HG02938 (cell line): ENCODE data around the gene LY6G5C.

Experiments used
- ATAC-seq: cut with Tn5 transposase; IDR thresholded peaks from one replicate; pipeline ENCODE4 v1.9.1; 2021; ENCODE audit warnings: mild to moderate bottlenecking, moderate library complexity; ENCODE audit not compliant: unreplicated experiment

The LY6G5C gene, protein sequence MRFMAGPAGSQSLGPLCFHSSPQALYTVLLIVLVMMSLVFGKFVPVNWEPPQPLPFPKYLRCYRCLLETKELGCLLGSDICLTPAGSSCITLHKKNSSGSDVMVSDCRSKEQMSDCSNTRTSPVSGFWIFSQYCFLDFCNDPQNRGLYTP

GRCh38 chr6:31680226-31681134 lies at the start of gene LY6G5C:
TSS of gene LY6G5C (minus strand) at chr6:31681067. CDS start at chr6:31680373, 694 bp downstream.
- ATAC-seq = no peak

DNA sequence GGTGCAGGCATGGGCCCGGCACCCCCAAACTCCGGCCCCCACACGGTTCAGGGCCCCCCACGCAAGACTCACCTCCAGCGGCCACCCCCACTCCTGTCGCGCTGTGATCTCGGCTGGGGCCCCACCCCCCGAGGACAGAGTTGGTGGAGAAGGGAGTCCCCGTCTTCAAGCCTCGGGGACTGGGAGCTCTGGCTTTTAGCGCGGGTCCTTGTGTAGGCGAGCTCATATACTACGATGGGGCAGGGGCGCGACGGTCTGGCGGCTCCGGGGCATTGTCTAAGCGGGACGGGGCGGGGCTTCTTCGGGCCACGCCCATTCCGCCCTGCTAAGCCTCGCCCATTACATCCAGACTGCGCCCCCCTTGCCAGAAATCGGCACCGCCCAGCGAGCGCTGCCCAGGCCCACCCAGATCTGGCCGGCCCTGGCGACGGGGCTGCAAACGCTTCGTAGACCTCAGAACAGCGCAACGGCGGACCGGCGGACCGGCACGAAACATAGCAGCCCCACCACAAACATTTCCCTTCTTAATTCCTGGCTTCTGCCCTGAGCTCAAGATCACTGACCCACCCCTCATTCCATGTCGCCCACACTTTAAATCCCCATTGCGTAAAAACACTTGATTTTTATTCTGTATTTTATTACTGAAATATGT lies 49.2 kb upstream of the LY6G5C start:
- ATAC-seq = peak; percentile 29

DNA sequence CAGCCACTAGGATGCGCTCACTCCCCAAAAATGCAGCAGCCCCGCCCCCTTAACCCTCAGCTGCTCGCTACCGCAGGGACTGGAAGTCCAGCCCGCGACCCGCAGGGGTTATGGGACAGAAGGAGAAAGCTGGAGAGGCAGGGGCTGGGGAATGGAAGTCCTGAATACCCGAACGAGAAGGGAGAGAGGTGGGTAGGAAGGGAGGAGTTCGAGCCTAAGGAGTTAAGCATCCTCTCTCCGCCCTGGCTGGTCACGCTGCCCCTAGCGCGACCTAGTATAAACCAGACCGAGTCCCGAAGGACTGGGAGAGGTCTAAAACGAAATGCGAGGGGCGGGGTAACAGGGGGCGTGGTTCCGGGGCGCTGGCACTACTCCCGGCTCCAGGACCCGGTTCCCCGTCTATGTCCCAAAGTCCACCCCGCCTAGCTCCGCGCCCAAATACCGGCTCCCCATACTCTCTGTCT lies 48.7 kb upstream of the LY6G5C start:
- peak; percentile 45 for ATAC-seq

DNA sequence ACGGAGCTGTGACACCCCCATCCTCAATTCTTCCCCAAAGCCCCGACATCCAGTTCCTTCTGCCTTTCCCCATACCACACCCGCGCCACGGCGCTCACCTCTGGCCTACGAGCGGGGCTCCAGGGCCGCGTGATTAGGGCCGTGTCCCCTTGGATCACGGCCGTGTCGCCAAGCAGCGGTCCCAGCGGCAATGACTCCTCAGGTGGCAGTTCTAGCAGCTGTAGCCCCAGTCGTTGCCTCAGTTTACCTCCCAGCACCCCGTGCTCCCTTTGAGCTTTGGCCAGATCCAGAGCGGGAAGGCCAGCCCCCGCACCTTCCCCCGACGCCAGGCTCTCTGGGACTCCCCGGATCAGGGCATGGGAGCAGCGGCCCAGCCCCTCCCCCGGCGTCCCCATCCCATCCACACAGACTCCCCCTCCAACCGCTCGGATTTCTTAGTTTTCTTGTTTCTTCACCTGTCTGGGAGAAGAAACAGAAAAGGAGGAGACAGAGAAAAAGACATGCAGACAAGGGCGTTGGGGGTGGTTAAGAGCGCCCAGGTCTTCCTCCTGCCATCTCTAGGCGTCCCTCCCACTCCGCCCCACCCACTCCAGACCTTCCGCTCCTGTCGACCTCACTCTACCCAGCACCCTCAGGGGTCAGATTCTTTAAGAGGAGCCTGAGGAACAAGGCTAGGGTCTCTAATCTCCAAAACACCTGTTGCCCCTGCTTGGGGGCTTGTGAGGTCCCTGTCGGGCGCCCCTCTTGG lies 48.1 kb upstream of the LY6G5C start, which contains the start of gene DDAH2:
DDAH2 (minus strand) TSS at position 533 of the 748 bp plus-strand sequence; CDS start at position 395, 138 bp downstream.
- ATAC-seq = peak; percentile 5

DNA sequence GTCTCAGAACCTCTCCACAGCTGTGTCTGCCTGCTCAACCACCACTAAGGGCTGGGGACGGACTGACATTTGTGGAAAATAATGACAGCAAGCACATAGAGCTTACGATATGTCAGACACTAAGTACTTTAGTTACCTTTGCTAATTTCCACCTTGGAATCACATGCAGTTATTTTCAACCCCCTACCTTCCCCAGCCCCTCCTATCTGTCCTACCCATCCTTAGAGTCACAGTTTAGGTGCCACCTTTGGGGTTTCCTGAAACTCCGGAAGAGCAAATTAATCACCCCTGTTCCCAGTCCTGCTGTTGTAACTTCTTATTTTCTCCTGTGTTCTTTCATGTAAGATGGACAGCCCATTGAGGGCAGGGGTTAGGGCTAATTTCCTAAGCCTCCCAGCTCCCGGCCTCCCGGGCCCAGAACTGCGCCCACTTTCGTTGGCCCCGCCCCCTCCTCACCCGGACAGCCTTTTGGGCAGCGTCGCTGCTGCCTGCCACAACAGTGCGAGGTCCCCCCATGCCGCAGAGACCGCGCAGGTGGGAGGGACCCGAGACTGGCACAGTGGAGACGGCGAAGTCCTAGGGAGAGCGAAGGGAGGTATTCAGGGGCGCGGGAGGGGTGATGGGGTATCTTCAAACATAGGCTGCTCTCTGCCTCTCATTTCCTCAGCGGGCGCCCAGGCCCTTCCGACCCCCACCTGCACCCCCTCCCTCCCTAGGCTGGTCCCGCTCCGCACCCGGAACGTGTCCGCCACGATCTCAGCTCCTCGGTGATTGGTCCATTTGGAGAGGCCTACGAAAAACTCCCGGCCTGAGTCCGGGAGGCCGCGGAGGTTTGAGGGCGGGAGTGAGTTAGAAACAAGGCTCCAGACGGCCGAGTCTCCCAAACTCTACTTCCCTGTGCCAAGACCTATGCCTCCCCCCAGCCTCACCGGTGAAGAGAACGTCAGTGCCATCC lies 47.1 kb upstream of the LY6G5C start:
- ATAC-seq = no peak

DNA sequence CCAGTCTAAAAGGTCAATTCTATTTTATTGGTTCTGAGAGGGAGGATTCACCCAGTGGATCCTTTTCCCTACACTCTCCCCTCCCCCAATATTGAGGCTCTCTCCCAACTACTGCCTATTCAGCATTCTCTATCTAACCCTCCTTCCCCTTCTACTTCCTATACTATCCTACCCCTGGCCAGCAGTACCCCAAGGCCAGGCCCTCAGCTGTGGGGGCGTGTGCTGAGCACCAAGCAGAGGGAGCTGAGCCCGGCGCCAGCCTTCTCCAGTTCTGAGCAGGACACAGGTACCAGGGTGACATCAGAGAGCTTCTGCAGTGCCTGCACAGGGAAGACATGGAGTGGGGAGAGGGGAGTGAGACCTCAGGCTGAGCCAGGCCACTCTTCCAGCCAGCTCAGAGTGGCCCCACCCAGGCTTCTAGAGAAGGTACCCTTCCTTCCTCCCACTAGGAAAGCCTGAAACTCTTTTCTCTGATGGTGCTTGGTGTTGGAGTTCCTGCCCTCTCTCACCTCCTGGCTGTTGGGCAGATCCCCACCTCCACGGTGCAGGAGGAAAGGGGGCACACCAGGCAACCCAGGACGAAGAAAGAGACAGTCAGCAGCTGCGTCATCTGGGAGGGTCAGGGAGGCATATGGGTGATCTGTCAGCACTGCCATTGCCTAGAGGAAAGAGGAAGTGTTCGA lies 46.3 kb upstream of the LY6G5C start:
- peak; percentile 65 for ATAC-seq

- ATAC-seq = no peak
Observed at GRCh38 chr6:31725502-31726350, 44.9 kb upstream of the LY6G5C start.

DNA sequence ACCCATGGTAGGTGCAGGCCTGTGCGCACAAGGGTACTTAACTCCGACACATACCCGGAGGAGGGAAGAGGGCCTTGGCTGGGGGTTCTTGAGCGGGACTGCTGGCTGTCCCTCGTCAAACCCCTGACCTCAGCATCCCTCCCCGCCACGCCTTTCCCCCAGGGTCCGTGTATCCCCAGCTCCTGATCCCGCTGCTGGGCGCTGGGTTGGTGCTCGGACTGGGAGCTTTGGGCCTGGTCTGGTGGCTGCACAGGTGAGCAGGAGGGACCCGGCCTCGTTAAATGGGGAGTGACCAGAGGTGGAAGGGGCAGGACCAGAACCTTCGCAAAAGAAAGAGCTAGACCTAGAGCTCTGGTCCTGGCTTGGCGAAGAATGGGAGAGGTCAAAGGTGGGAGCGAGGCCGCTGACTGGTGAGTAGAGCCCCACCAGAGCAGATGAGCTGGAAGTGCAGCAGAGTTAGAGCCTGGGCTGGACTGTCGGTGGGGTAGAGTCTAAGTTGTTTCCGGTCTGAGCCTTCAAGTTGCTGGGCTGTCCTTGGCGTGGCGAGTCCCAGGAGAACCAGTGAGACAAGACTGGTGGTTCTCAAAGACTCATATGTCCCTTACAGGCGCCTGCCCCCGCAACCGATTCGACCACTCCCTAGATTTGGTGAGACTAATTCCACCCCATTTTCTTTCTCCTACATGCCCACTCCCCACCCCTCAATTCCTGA lies 43.3 kb upstream of the LY6G5C start:
- no peak for ATAC-seq

DNA sequence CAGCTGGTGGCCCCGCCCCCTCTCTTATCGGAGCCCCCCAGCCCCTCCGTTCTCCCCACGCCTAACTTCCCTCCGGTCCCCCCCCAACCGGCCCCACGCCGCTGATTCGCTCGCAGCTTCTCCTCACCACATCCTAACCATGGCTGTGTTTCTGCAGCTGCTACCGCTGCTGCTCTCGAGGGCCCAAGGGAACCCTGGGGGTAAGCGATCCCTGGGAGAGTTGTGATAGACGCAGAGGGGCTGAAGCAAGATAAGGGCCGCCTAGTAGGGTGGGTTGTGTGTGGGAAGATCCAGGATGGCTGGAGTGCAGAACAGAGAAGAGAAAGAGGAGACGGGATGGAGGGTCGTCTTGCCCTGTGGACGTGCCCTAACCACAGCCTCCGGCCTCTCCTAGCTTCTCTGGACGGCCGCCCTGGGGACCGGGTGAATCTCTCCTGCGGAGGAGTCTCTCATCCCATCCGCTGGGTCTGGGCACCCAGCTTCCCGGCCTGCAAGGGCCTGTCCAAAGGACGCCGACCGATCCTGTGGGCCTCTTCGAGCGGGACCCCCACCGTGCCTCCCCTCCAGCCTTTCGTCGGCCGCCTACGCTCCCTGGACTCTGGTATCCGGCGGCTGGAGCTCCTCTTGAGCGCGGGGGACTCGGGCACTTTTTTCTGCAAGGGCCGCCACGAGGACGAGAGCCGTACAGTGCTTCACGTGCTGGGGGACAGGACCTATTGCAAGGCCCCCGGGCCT lies 42.5 kb upstream of the LY6G5C start, which contains the start of gene MPIG6B:
MPIG6B (plus strand) TSS at position 129 of the 735 bp plus-strand sequence; CDS start at position 140, 11 bp downstream.
- ATAC-seq = no peak

- no peak for ATAC-seq
Observed at GRCh38 chr6:31722173-31722572, 41.3 kb upstream of the LY6G5C start.

DNA sequence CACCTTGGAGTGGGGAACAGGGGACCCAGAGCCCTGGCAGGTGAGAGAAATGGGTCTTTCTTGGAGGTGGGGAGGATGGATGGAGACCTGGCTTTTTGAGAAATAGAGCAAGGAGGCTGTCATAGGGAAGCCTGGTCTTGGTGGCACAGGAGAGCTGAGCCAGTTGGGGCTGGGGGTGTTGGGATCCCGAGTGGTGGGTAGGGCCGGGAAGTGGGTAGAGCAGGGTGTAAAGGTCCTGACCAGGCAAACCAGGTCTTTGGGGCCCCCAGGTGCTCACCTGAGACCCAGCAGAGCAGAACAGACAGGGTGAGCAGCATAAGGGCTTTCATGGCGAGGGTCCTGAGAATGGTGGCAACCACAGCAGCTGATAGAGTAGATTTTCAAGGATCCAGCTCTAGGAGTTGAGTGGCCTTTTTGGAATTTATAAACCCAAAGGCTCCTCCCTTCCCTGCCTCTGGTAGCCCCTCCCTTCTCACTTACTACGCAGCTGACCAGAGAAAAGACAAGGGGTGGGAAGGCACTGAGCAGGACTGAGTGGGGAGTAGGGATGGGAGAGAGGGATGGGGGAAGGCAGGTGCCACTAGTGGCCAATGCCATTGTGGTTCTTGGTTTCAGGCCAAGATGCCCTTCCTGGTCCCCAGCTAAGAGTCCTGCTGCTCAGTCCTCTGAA lies 40.6 kb upstream of the LY6G5C start, which contains the start of gene LY6G6C:
LY6G6C (minus strand) TSS at position 396 of the 670 bp plus-strand sequence; CDS start at position 329, 67 bp downstream.
- no peak for ATAC-seq

DNA sequence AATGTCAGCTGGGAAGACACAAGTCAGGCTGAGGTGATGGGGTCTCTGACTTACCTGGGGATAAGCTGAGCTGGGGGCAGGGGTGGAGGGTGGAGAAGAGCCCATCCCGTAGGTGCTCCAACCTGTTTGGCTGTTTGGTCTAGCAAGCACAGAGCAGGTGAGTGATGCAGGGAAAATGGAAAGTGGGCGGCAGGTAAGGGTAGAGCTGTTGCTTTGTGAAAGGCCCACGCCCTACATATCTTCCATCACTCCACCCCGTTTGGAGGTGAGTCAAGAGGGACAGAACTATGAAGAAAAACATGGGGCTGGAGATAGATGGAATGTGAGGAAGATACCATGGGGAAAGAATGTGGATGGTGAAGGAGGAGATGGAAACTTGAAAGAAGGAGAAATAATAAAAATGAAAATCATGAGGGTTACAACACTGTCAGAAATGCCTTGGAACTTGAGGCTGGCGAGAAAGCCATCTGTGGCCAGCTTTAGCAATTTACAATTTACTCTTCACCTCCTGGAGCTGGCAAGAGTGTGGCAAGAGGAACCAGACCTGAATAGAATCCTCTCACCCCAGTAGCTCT lies 39.4 kb upstream of the LY6G5C start:
- no peak for ATAC-seq

DNA sequence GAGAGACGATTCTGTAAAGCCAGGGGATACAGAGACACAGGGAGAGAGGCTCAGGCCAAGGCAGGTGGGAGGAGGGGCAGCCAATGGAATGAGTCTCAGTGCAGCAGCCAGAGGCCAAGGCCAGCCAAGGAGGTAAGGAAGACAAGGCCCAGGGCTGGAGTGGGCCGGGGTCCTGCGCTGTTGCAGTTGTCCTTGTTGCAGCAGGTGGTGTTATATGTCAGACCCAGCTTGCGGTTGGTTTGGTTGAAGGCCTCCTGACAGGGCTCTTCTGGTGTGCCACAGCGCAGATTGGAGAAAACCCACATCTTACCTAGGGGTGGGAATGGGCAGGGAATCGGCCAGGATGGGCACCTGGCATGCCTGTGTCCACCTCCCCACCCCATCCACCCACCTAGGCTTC lies 38.1 kb upstream of the LY6G5C start:
- no peak for ATAC-seq

- ATAC-seq = no peak
Observed at GRCh38 chr6:31718265-31718664, 37.4 kb upstream of the LY6G5C start.

- no peak for ATAC-seq
Observed at GRCh38 chr6:31717499-31718222, 36.8 kb upstream of the LY6G5C start.
